Esophagus squamous epithelium (tissue), 5 donors: ENCODE measurements around the gene ACTN4. TPM values are rescaled to one million over a fixed set of nuclear protein-coding genes. Genes with fewer than 3 reads are reported as not detected.

ENCODE experiments used
- DNase-seq: peaks from one replicate; lab custom pipeline; 2025; lab: John Stamatoyannopoulos, UW
- H3K27ac ChIP-seq, 4 donors: fragments of 200-600 bp; sonication (generic); one replicate each; pipeline ENCODE4 v1.5.1; 2016 to 2019; ENCODE audit warnings: mild to moderate bottlenecking in 1 of 4
- H3K27me3 ChIP-seq, 4 donors: fragments of 200-600 bp; sonication (generic); 1 replicate in 3 of 4; 2 replicates in 1 of 4; pipeline versions ENCODE4 v1.5.1 to v1.6.0; 2017 to 2021; ENCODE audit warnings: antibody characterized with exemption in 1 of 4
- H3K36me3 ChIP-seq, 3 donors: fragments of 200-600 bp; sonication (generic); one replicate each; pipeline ENCODE4 v1.5.1; 2016 to 2019
- H3K4me1 ChIP-seq, 3 donors: fragments of 200-600 bp; sonication (generic); one replicate each; pipeline ENCODE4 v1.5.1; 2017 to 2019
- H3K4me3 ChIP-seq, 4 donors: fragments of 200-600 bp; sonication (generic); 1 replicate in 3 of 4; 2 replicates in 1 of 4; pipeline ENCODE4 v1.5.1; 2016 to 2019; ENCODE audit warnings: mild to moderate bottlenecking in 2 of 4, moderate library complexity in 1 of 4
- H3K9me3 ChIP-seq, 3 donors: fragments of 200-600 bp; sonication (generic); one replicate each; pipeline ENCODE4 v1.5.1; 2016 to 2019
- POLR2A ChIP-seq, 4 donors: fragments of 450-650 bp; IDR thresholded peaks; one replicate each; pipeline ENCODE4 v1.6.1; 2017; ENCODE audit warnings: antibody characterized with exemption in 4 of 4, mild to moderate bottlenecking in 4 of 4, moderate library complexity in 3 of 4
- WGBS, 2 donors: methylation state at CpG; one replicate each; pipeline ENCODE4 v1.1.5; 2018; 5-methylcytosine and 5-hydroxymethylcytosine counted together
- intact Hi-C: fragments of 100-400 bp; cut with DNase I; formaldehyde crosslinking; loops from one replicate; pipeline ENCODE4 v1.15.0; 2022
- total RNA-seq, 4 donors: library from RNA; depleted of rRNA; stranded (reverse); fragments of >200 nt; gene quantifications; one replicate each; pipeline ENCODE4 v1.1.0, GENCODE V29; 2016
- TF ChIP-seq, protein P1 (sequence below), 6 experiments: fragments of 450-650 bp in 4 of 6; fragments of 200-600 bp in 2 of 6; sonication (generic) in 2 of 6; IDR thresholded peaks; one replicate each; pipeline ENCODE4 v1.5.1; 2016 to 2019; ENCODE audit warnings: antibody characterized with exemption in 6 of 6, mild to moderate bottlenecking in 4 of 6, moderate library complexity in 4 of 6
- donor health status: DM: yes; HTN: yes; CAD: no.

Gene ACTN4
- total RNA-seq, 4 donors from 2014 or later = 302 to 705 (median 414) TPM

DNA sequence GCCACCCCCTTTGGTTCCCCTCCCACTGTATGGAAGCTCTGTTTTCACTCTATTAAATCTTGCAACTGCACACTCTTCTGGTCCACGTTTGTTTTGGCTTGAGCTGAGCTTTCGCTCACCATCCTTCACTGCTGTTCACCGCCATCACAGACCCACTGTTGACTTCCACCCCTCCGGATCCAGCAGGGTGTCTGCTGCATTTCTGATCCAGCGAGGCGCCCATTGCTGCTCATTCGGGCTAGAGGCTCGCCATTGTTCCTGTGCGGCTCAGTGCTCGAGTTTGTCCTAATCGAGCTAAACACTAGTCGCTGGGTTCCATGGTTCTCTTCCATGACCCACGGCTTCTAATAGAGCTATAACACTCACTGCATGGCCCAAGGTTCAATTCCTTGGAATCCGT, 42.7 kb downstream of the ACTN4 start:
- Histone ChIP-seq H3K27me3 (no peaks in the 10 kb centered on the region), H3K4me1 (peaks cover 52 to 89% (median 80%) of the 10 kb centered on the region in 3 donors), H3K27ac (peak overlapping the region; percentile 78 to 99 (median 94)), H3K4me3 (no peak overlapping the region), H3K9me3 (no peaks in the 10 kb centered on the region), H3K36me3 (peaks cover 0 to 47% (median 8%) of the 10 kb centered on the region in 3 donors)
- no peak for DNase-seq
- WGBS, 2 donors = 81 to 95% methylated on average over 4 to 9 of the region's 14 CpGs
- intact Hi-C loops = no loop called here
- TF ChIP-seq POLR2A (IDR thresholded peaks at IDR 0.05) = no peak
- TF ChIP-seq, protein P1, sequence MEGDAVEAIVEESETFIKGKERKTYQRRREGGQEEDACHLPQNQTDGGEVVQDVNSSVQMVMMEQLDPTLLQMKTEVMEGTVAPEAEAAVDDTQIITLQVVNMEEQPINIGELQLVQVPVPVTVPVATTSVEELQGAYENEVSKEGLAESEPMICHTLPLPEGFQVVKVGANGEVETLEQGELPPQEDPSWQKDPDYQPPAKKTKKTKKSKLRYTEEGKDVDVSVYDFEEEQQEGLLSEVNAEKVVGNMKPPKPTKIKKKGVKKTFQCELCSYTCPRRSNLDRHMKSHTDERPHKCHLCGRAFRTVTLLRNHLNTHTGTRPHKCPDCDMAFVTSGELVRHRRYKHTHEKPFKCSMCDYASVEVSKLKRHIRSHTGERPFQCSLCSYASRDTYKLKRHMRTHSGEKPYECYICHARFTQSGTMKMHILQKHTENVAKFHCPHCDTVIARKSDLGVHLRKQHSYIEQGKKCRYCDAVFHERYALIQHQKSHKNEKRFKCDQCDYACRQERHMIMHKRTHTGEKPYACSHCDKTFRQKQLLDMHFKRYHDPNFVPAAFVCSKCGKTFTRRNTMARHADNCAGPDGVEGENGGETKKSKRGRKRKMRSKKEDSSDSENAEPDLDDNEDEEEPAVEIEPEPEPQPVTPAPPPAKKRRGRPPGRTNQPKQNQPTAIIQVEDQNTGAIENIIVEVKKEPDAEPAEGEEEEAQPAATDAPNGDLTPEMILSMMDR (IDR thresholded peaks at IDR 0.05) = no peak

DNA sequence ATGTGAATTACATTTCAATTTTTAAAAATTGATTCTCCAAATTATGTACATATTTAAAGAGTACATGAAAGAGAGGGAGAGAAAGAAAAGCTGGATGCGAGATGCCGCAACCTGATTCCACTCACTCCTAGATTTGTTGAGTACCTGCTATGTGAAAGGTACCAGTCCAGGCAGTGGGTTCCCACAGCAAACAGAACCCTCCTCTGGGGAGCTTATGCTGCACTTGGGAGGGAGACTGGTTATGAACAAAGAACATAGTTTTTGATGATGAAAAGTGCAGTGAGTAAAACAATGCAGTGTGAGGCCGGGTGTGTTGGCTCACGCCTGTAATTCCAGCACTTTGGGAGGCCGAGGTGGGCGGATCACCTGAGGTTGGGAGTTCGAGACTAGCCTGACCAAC, 43.4 kb downstream of the ACTN4 start:
- WGBS, 2 donors = 80 to 90% methylated on average over 7 of the region's 7 CpGs
- H3K4me3 ChIP-seq = no peak overlapping the region
- intact Hi-C loops = no loop called here
- peak overlapping the region; percentile 78 to 99 (median 94) for H3K27ac ChIP-seq
- peaks cover 50 to 89% (median 80%) of the 10 kb centered on the region in 3 donors for H3K4me1 ChIP-seq
- H3K27me3 ChIP-seq = no peaks in the 10 kb centered on the region
- TF ChIP-seq, protein P1 (IDR thresholded peaks at IDR 0.05) = no peak
- TF ChIP-seq POLR2A (IDR thresholded peaks at IDR 0.05) = no peak
- no peaks in the 10 kb centered on the region for H3K9me3 ChIP-seq
- H3K36me3 ChIP-seq = peaks cover 0 to 54% (median 8%) of the 10 kb centered on the region in 3 donors
- DNase-seq = no peak

DNA sequence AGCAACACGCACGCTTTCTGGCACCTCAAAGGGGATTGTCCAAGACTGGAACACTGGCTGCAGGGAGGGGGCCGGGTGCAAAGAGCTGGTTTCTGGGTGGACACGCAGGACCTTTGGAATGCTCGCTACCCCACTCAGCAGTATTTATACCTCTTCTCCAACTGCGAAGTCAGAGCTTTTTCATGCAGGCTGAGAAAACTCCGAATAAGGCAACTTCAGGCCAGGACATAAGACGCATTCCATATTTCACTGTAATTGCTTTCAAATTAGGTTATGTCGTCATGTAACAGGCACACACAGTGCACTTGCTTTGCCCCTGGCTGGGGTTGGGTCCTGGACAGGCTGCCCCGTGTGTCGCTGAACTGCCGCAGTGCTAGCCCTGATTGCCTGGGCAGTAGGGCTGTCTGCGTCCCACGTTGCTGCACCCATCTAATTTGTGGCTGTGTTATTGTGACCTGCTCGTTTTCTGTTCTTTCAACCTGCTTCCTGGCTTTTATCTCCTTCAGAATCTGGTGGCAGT, 44.5 kb downstream of the ACTN4 start:
- TF ChIP-seq, protein P1 (IDR thresholded peaks at IDR 0.05) = no peak
- peak in 2 of 4 donors; percentile 14 to 19 for TF ChIP-seq POLR2A (IDR thresholded peaks at IDR 0.05)
- Histone ChIP-seq H3K4me3 (no peak overlapping the region), H3K4me1 (peaks cover 46 to 89% (median 80%) of the 10 kb centered on the region in 3 donors), H3K27ac (peak overlapping the region; percentile 78 to 99 (median 94)), H3K27me3 (no peaks in the 10 kb centered on the region), H3K36me3 (peaks cover 0 to 66% (median 8%) of the 10 kb centered on the region in 3 donors), H3K9me3 (no peaks in the 10 kb centered on the region)
- WGBS, 2 donors = 72% methylated on average over 15 of the region's 15 CpGs
- no peak for DNase-seq
- intact Hi-C loops = no loop called here

DNA sequence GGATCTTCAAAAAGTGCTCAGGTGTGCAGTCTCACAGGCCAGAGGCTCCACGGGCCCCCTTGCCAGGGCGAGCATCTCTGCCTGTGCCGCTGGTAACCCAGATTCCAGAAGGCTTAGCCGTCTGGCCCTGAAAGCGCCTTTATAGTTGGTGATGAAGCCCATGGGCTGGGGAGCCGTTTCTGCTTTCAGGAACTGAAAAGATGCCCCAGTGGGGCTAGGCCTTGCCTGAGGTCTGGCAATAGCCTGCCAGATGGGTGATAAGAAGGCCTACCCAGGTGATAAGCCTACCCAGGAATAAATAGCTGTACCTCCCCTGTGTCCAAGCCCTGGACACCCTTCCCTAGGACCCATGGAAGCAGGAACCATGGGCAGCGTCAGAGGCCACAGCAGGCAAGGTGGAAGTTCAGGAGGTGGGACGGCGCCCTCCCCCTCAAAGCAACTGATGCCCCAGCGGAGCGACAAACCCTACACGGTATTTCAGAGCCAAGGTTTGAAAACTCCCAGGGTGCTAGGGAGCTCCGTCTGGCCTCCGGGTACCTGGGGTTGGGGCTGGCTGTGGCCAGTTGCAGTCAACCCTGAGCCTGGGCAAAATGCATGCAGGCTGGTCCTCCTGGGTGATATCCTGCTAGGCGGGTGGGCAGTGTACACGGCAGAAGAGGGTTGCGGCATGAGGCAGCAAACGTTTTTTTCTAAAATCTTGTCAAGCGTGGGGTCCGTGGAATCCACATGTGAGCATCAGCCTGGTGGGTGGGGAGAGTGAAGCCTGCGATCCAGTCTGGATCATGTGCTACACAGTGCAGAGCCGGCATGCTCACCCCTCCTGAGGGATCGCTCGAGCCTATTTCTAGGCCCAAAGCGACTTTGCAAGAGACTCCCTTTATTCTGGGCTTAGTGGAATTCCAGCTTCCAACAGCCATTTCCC, 45.3 kb downstream of the ACTN4 start:
- 61 to 69% methylated on average over 6 to 10 of the region's 25 CpGs for WGBS, 2 donors

More for the DNA sequence above, 45.3 kb downstream of the ACTN4 start:
- intact Hi-C loops = no loop called here
- peak overlapping the region in 1 of 4 donors; percentile 19 for H3K4me3 ChIP-seq
- H3K36me3 ChIP-seq = peaks cover 0 to 73% (median 8%) of the 10 kb centered on the region in 3 donors
- peak overlapping the region; percentile 78 to 99 (median 94) for H3K27ac ChIP-seq
- H3K27me3 ChIP-seq = no peaks in the 10 kb centered on the region
- no peak for DNase-seq
- peaks cover 53 to 89% (median 82%) of the 10 kb centered on the region in 3 donors for H3K4me1 ChIP-seq
- no peak for TF ChIP-seq POLR2A (IDR thresholded peaks at IDR 0.05)
- TF ChIP-seq, protein P1 (IDR thresholded peaks at IDR 0.05) = no peak
- no peaks in the 10 kb centered on the region for H3K9me3 ChIP-seq
